HG02759 (cell line): ENCODE results near the gene CACNA1C.
"Not testable (repeated sequence)": the region's sequence is repeated elsewhere in the genome, so short reads cannot be mapped to it uniquely, and the experiment has no call there.

ENCODE experiments used
- ATAC-seq: cut with Tn5 transposase; IDR thresholded peaks from one replicate; pipeline ENCODE4 v1.9.1; 2021; ENCODE audit warnings: mild to moderate bottlenecking, moderate library complexity; ENCODE audit not compliant: unreplicated experiment

The CACNA1C gene

GRCh38 chr12:2742037-2742436 lies 689.2 kb downstream of the CACNA1C start:
- ATAC-seq = not testable (repeated sequence)

- no peak for ATAC-seq
Measured at GRCh38 chr12:2743478-2743877, 690.7 kb downstream of the CACNA1C start.

GRCh38 chr12:2745655-2746054 lies 692.9 kb downstream of the CACNA1C start:
- ATAC-seq = no peak
